ENCODE measurements around the gene SNAI3. TPM values are rescaled to one million over a fixed set of nuclear protein-coding genes. Genes with fewer than 3 reads are reported as not detected.

SNAI3 gene
- total and polyA plus RNA-seq, 2 of the 4 experiments (the other 2 are of a cell fraction) = 0.21 TPM; not detected in 1

GRCh38 chr16:88732961-88733294 lies 46.6 kb upstream of the SNAI3 start:
- no peaks in the 10 kb centered on the region; the same call in 1 of the 2 replicates for H3K9me1 ChIP-seq (ENCODE audit: insufficient read depth, low read length)
- CTCF ChIA-PET = no interaction called here
- H3K18ac ChIP-seq (ENCODE audit: low read depth, low read length) = no peak overlapping the region
- H2BK20ac ChIP-seq (ENCODE audit: low read depth, low read length) = no peak overlapping the region
- ATAC-seq (ENCODE audit: low read depth) (no peak), DNase-seq (no peak)
- POLR2A ChIA-PET (ENCODE audit: unreplicated experiment) = no interaction called here
- no peak overlapping the region for H4K5ac ChIP-seq (ENCODE audit: low read depth, low read length)
- no peak overlapping the region for H2BK15ac ChIP-seq (ENCODE audit: low read depth, low read length)
- no peak overlapping the region for H3K14ac ChIP-seq (replicated peaks; ENCODE audit: low read depth, low read length)
- H3K56ac ChIP-seq (ENCODE audit: extremely low read depth, insufficient read depth, low read length) = no peak overlapping the region
- no peak overlapping the region for H2BK120ac ChIP-seq (ENCODE audit: low read depth, low read length)
- no peak overlapping the region for H3K9ac ChIP-seq (ENCODE audit: low read depth, low read length)
- no peak overlapping the region for H3K4me2 ChIP-seq (ENCODE audit: low read depth, low read length)
- in situ Hi-C loops (cut with MboI; ENCODE audit: low sequenced_read_pairs) = no loop called here
- H2AFZ ChIP-seq (replicated peaks; ENCODE audit: low read length, poor library complexity) = no peak overlapping the region
- H4K91ac ChIP-seq (ENCODE audit: insufficient read depth, low read depth, low read length) = no peak overlapping the region
- peaks cover 52% of the 10 kb centered on the region for H4K20me1 ChIP-seq (ENCODE audit: insufficient read depth, low read length)
- intact Hi-C loops (cut with micrococcal nuclease) = no loop called here
- no peaks in the 10 kb centered on the region for H3K9me3 ChIP-seq (ENCODE audit: control insufficient read depth, insufficient read depth, low read length)
- H3K27ac ChIP-seq (ENCODE audit: insufficient read depth, low read length) = no peak overlapping the region
- H3K27me3 ChIP-seq (ENCODE audit: control insufficient read depth, insufficient read depth, low read length) = no peaks in the 10 kb centered on the region
- no peak overlapping the region for H2BK5ac ChIP-seq (ENCODE audit: low read depth, low read length, poor library complexity, severe bottlenecking)
- no peaks in the 10 kb centered on the region for H3K4me1 ChIP-seq (ENCODE audit: control insufficient read depth, insufficient read depth, low read length)
- BruUV-seq (replicated peaks) = no TSS peak
- H3K23ac ChIP-seq (ENCODE audit: low read depth, low read length) = no peak overlapping the region
- H3K36me3 ChIP-seq (ENCODE audit: control insufficient read depth, insufficient read depth, low read length) = peaks cover 64% of the 10 kb centered on the region
- H4K8ac ChIP-seq (ENCODE audit: low read depth in 2 of 2, low read length in 2 of 2) = no peak overlapping the region
- dilution Hi-C loops (cut with HindIII; ENCODE audit: low sequenced_read_pairs, unreplicated experiment) = no loop called here
- H2AK5ac ChIP-seq (ENCODE audit: low read depth, low read length) = no peak overlapping the region
- H3K4me3 ChIP-seq (ENCODE audit: insufficient read depth, low read depth, low read length) = no peak overlapping the region
- H3K79me1 ChIP-seq (ENCODE audit: low read depth in 1 of 2, low read length in 2 of 2) = peaks cover 0 to 50% of the 10 kb centered on the region in 2 experiments; a peak in 3 of 4 replicates
- no peak overlapping the region for H3K4ac ChIP-seq (ENCODE audit: low read depth, low read length)
- H2AK9ac ChIP-seq (replicated peaks; ENCODE audit: low read depth, low read length, poor library complexity) = no peak overlapping the region
- no peak for TF ChIP-seq ELK1 (IDR thresholded peaks at IDR 0.05; ENCODE audit: borderline replicate concordance, low read depth, low read length)
- TF ChIP-seq, protein P1, sequence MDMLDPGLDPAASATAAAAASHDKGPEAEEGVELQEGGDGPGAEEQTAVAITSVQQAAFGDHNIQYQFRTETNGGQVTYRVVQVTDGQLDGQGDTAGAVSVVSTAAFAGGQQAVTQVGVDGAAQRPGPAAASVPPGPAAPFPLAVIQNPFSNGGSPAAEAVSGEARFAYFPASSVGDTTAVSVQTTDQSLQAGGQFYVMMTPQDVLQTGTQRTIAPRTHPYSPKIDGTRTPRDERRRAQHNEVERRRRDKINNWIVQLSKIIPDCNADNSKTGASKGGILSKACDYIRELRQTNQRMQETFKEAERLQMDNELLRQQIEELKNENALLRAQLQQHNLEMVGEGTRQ (IDR thresholded peaks at IDR 0.05; ENCODE audit: low read depth, low read length) = no peak
- TF ChIP-seq SMC3 (IDR thresholded peaks at IDR 0.05; ENCODE audit: low read depth, low read length) = no peak
- WGBS, 2 experiments (ENCODE audit: extremely low coverage in 2 of 2, insufficient read length in 1 of 2) = 98% methylated on average over 7 of the region's 13 CpGs; no CpG with 5 or more reads in 1 of the 2 experiments

Data from IMR-90 (cell line).